Spleen (tissue), 7 donors: ENCODE results near the gene NUP160.

ENCODE experiments used
- POLR2A ChIP-seq, 3 donors: fragments of 450-650 bp; IDR thresholded peaks; one replicate each; pipeline ENCODE4 v1.5.1; 2017; ENCODE audit warnings: antibody characterized with exemption in 3 of 3, mild to moderate bottlenecking in 1 of 3
- TF ChIP-seq, protein P1 (sequence below), 11 experiments: fragments of 200-600 bp in 7 of 11; fragments of 450-650 bp in 4 of 11; sonication (generic) in 4 of 11; IDR thresholded peaks in 8 of 11; conservative IDR thresholded peaks in 3 of 11; 1 replicate in 7 of 11; 2 replicates in 4 of 11; pipeline versions ENCODE4 v1.4.0 to v1.8.0; 2016 to 2021; ENCODE audit warnings: antibody characterized with exemption in 11 of 11, inconsistent platforms in 4 of 11, mild to moderate bottlenecking in 1 of 11
- donor health status: DM: no; HTN: no; CAD: no; lungs with moderate emphysema.
- donor health status: DM: no; HTN: no; CAD: no.
- donor health status: DM: no; HTN: no; CAD: no.

DNA sequence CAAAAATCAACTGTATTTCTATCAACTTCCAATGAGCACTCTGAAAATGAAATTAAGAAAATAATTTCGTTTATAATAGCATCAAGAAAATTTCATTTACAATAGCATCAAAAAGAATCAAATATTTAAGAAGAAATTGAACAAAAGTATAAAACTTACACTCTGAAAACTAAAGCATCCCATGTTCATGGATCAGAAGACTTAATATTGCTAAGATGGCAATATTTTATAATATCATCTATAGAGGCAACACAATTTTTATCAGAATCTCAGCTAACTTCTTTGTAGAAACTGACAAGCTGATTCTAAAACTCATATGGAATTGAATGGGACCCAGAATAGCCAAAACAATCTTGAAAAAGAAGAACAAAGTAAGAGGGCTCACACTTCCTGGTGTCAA lies 19.9 kb downstream of the NUP160 start:
- no peak for TF ChIP-seq POLR2A (IDR thresholded peaks at IDR 0.05)
- TF ChIP-seq, protein P1, sequence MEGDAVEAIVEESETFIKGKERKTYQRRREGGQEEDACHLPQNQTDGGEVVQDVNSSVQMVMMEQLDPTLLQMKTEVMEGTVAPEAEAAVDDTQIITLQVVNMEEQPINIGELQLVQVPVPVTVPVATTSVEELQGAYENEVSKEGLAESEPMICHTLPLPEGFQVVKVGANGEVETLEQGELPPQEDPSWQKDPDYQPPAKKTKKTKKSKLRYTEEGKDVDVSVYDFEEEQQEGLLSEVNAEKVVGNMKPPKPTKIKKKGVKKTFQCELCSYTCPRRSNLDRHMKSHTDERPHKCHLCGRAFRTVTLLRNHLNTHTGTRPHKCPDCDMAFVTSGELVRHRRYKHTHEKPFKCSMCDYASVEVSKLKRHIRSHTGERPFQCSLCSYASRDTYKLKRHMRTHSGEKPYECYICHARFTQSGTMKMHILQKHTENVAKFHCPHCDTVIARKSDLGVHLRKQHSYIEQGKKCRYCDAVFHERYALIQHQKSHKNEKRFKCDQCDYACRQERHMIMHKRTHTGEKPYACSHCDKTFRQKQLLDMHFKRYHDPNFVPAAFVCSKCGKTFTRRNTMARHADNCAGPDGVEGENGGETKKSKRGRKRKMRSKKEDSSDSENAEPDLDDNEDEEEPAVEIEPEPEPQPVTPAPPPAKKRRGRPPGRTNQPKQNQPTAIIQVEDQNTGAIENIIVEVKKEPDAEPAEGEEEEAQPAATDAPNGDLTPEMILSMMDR (IDR thresholded peaks at IDR 0.05 in 8 of 11, conservative IDR thresholded peaks at IDR 0.05 in 3 of 11), result no peak
